ENCODE measurements around the gene ZNF226.
A peak's percentile ranks its signal among the peaks of the same experiment; 100 is the strongest.
"Not testable (repeated sequence)": the region's sequence is repeated elsewhere in the genome, so short reads cannot be mapped to it uniquely, and the experiment has no call there.

The ZNF226 gene

DNA sequence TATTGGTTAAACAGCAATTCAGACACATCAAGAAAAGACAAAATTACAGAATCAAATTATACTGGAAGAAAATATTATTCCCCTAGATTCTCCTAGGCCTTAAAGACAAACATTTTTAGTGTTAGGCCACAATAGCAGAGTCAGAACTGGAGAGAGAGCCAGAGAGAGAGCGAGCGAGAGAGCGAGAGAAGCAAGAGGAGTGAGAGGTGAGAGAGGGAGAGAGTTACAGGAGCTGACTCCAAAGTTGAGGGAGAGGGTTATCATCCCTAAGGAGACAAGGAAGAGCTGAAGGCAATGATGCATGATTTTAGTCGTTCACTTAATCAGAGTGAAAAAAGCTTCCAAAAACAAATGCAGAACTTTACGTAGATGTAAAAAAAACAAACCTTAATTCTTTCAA lies 27.2 kb downstream of the ZNF226 start:
- TF ChIP-seq, protein P1, sequence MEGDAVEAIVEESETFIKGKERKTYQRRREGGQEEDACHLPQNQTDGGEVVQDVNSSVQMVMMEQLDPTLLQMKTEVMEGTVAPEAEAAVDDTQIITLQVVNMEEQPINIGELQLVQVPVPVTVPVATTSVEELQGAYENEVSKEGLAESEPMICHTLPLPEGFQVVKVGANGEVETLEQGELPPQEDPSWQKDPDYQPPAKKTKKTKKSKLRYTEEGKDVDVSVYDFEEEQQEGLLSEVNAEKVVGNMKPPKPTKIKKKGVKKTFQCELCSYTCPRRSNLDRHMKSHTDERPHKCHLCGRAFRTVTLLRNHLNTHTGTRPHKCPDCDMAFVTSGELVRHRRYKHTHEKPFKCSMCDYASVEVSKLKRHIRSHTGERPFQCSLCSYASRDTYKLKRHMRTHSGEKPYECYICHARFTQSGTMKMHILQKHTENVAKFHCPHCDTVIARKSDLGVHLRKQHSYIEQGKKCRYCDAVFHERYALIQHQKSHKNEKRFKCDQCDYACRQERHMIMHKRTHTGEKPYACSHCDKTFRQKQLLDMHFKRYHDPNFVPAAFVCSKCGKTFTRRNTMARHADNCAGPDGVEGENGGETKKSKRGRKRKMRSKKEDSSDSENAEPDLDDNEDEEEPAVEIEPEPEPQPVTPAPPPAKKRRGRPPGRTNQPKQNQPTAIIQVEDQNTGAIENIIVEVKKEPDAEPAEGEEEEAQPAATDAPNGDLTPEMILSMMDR (IDR thresholded peaks at IDR 0.05; ENCODE audit: extremely low read depth, missing control alignments), result no peak
- DNase-seq (ENCODE audit: low spot score), result no peak

DNA sequence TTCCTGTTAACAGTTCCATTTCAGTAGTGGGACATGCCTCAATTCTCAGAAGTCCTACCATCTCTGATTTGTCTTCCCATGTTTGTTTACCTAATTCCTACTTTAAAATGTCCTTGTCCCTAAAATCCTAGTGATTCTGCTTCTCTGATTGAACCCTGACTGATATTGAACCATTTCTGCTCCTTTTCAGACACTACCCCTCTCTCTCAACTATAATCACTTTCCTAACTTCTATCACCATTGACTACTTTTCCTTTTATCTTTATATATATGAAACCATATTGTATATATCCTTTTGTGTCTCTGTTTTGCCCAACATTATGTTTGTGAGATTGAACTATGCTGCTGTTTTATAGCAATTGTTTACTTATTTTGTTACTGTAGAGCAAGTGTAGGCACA lies 31.9 kb downstream of the ZNF226 start:
- DNase-seq (ENCODE audit: low spot score), result no peak
- TF ChIP-seq, protein P1 (IDR thresholded peaks at IDR 0.05; ENCODE audit: extremely low read depth, missing control alignments), result no peak

DNA sequence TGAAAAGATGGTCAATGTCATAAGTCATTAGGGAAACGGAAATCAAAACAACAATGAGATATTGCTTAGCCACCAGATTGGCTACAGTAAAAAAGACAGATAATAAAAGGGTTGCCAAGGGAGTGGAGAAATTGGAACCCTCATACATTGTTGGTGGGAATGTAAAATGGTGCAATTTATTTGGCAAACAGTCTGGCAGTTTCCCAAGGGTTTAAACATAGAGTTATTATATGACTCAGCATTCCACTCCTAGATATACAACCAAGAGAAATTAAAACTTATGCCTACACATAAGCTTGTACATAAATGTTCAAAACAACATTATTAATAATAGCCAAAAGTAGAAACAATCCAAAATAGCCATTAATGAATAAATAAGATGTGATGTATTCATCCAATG lies 37.6 kb downstream of the ZNF226 start:
- TF ChIP-seq, protein P1 (IDR thresholded peaks at IDR 0.05; ENCODE audit: extremely low read depth, missing control alignments), result no peak
- DNase-seq (ENCODE audit: low spot score), result no peak

DNA sequence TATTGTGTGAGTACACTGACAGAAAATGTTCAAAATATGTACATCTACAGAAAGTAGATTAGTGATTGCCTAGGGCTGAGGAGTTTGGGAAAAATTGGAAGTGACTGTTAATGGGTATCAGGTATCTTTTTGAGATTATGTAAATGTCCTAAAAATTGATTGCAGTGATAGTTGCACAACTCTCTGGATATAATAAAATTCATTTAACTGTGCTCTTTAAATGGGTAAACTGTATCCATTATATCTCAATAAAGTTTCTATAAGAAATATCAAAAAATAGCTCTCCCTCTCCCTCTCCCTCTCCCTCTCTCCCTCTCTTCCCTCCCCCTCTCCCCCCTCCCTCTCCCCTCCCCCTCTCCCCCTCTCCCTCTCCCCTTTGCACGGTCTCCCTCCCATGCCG lies 38.1 kb downstream of the ZNF226 start:
- TF ChIP-seq, protein P1 (IDR thresholded peaks at IDR 0.05; ENCODE audit: extremely low read depth, missing control alignments), result no peak
- DNase-seq (ENCODE audit: low spot score), result no peak

DNA sequence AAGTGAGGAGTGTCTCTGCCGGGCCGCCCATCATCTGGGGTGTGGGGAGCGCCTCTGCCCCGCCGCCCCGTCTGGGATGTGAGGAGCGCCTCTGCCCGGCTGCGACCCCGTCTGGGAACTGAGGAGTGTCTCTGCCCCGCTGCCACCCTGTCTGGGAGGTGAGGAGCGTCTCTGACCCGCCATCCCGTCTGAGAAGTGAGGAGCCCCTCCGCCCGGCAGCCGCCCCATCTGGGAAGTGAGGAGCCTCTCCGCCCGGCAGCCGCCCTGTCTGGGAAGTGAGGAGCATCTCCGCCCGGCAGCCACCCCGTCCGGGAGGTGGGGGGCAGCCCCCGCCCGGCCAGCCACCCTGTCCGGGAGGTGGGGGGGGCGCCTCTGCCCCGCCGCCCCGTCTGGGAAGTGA lies 39.0 kb downstream of the ZNF226 start:
- DNase-seq (ENCODE audit: low spot score), result not testable (repeated sequence)

DNA sequence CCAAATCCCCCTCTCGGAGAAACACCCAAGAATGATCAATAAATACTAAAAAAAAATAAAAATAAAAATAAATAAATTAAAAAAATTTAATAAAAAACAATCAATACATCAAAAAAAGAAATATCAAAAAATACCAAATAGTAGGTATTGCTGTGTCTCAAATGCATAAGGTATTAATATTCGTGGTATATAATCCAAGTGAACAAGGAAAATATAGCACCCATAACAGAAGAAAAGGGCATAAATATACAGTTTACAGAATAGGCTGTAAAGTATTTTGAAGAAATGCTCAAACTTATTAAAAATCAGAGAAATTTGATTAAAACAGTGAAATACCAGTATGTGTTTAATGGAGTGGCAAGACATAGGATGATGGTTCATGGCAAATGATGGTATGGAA lies 39.9 kb downstream of the ZNF226 start:
- DNase-seq (ENCODE audit: low spot score), result no peak
- TF ChIP-seq, protein P1 (IDR thresholded peaks at IDR 0.05; ENCODE audit: extremely low read depth, missing control alignments), result no peak

DNA sequence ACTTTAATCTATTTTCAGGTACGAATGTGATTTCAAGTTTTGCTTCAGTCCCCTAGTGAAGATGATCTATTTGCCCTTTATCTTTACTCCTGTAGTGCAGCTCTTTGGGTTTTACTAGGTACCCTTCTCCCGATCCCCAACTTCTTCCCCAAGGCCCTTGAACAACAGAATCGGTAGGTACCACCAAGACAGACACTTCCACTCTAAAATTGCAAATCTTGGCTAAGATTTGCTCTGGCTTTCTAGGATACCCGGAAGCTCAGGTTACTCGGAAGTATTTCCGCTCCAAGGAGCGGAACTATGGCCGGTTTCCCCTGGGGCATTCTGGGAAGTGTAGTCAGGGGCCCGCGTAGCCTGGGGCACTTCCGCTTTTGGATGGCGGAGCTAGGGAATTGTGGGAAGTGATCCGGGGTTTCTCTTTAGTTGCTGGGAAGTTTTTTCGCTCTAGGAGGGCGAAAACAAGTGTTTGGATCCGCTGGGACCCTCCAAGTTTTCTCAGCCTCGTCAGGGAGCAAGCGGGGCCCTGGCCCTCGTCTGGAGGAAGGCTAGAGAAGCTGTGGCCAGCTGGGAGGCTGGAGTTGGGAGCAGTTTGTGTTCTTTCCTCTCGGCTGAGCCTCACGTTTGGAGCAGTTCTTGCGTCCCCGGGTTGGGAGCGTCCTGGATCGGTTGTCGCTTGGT lies 42.4 kb downstream of the ZNF226 start:
- TF ChIP-seq, protein P1 (IDR thresholded peaks at IDR 0.05; ENCODE audit: extremely low read depth, missing control alignments), result no peak
- DNase-seq (ENCODE audit: low spot score), result peak; percentile 90

DNA sequence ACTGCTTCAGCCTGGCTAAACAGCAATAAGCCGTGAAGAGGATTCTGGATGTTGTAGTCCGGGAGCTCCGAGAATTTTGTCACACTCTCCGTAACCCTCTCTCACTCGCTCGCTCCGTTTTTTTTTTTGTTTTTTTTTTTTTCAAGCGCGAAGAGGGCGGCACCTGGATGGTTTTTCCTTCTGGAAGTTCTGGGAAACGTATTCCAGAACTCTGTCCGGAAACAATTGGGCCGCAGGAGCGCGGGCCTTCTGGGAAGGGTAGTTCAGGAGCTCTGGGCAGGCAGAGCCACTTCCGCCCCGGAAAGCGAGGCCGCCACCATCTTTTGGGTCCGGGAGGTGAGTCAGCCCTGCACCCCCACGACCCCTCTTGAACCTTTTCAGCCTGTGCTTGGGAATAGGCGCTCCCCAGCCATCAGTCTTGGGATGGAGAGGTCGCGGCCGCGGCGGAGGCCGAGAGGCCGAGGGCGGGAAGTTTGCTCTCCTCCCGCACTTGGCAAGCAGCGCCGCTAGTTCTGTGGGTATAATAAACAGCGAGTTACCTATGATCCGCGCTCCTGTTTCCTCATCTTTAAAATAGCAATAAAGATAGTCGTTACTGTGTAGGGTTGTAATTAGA lies 47.5 kb downstream of the ZNF226 start, which contains the start of gene ZNF227:
ZNF227 (plus strand) TSS at position 283 of the 616 bp plus-strand sequence. CDS start 5,261 bp downstream, outside the sequence.
- TF ChIP-seq, protein P1 (IDR thresholded peaks at IDR 0.05; ENCODE audit: extremely low read depth, missing control alignments), result no peak
- peak; percentile 79 for DNase-seq (ENCODE audit: low spot score)
